Spinal cord (tissue), 10 donors: ENCODE measurements around the gene SUGP2. TPM values are rescaled to one million over a fixed set of nuclear protein-coding genes. Genes with fewer than 3 reads are reported as not detected.

Experiments used
- DNase-seq, 6 donors: peaks; one replicate each; pipeline versions ENCODE4 v3.0.0 to v3.0.0-alpha.2; 2013 to 2015; ENCODE audit warnings: low spot score in 6 of 6, low read depth in 4 of 6
- H3K27ac ChIP-seq: one replicate; pipeline ENCODE4 v1.5.1; 2013; ENCODE audit warnings: low read depth, low read length, control low read depth
- H3K27me3 ChIP-seq: one replicate; pipeline ENCODE4 v1.6.1; 2013; ENCODE audit warnings: low read length; ENCODE audit not compliant: control insufficient read depth, insufficient read depth
- H3K36me3 ChIP-seq: one replicate; pipeline ENCODE4 v1.6.1; 2013; ENCODE audit warnings: low read length; ENCODE audit not compliant: control insufficient read depth, insufficient read depth
- H3K4me1 ChIP-seq: one replicate; pipeline ENCODE4 v1.6.1; 2013; ENCODE audit warnings: low read length; ENCODE audit not compliant: control insufficient read depth, insufficient read depth
- H3K4me3 ChIP-seq: one replicate; pipeline ENCODE4 v1.5.1; 2013; ENCODE audit warnings: low read depth, low read length, control low read depth
- H3K9me3 ChIP-seq: one replicate; pipeline ENCODE4 v1.6.1; 2013; ENCODE audit warnings: low read length; ENCODE audit not compliant: control insufficient read depth, insufficient read depth
- WGBS: methylation state at CpG from one replicate; pipeline ENCODE4 v1.1.5; 2013; ENCODE audit warnings: missing lambda C conversion rate; ENCODE audit not compliant: insufficient coverage; 5-methylcytosine and 5-hydroxymethylcytosine counted together
- polyA plus RNA-seq, 2 donors: library from polyadenylated mRNA; unstranded; fragments of 120-200 nt; gene quantifications; one replicate each; pipeline ENCODE4 v1.2.1, GENCODE V29; 2013; ENCODE audit not compliant: insufficient read length in 2 of 2
- total RNA-seq, 2 donors: library from RNA; depleted of rRNA in 1 of 2; stranded (reverse); fragments of 120-200 nt in 1 of 2; fragments of >200 nt in 1 of 2; gene quantifications; one replicate each; pipeline versions ENCODE4 v1.2.3 to v1.2.4, GENCODE V29; 2013 to 2014
- donor health status: healthy.

The SUGP2 gene
- total and polyA plus RNA-seq, 4 donors = 76.8 to 198 (median 129) TPM

DNA sequence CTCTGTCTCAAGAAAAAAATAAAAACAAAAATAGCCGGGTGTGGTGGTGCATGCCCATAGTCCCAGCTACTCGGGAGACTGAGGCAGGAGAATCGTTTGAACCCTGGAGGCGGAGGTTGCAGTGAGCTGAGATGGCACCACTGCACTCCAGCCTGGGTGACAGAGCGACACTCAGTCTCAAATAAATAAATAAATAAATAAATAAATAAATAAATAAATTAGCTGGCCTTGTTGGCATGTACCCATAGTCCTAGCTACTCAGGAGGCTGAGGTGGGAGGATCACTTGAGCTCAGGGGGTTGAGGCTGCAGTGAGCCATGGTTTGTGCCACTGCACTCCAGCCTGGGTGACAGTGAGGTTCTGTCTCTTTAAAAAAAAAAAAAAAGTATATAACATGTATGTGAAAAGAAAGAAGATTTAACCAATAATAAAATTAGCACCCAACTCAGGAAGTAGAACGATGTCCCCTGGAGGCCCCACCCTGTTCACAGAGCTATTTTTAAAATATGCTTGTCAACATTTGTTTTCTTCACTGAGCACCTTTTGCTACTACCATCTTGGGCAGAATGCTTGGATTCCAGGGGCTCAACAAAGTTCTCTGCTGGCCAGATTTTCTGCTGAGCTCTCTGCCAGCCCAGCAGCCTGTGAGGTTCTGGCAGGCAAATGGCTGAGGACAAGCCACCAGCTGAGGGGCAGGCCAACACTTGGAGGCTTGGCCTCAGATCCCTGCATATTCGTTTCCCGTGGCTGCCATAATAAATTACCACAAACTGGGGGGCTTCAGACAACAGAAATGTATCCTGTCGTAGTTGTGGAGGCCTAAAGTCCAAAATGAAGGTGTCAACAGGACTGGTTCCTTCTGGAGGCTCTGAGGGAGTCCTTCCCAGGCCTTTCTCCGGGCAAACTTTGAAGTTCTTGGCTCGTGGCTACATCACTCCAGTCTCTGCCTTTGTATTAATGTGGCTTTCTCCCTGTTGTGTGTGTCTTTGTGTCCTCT is 35.6 kb upstream of the SUGP2 start:
- H3K36me3 ChIP-seq = peaks cover 5% of the 10 kb centered on the region
- WGBS = 74% methylated on average over 6 of the region's 11 CpGs
- peak in 1 of 6 donors; percentile 55 for DNase-seq
- H3K4me3 ChIP-seq = no peak overlapping the region
- no peaks in the 10 kb centered on the region for H3K27me3 ChIP-seq
- no peaks in the 10 kb centered on the region for H3K9me3 ChIP-seq
- H3K27ac ChIP-seq = no peak overlapping the region
- H3K4me1 ChIP-seq = peaks cover 23% of the 10 kb centered on the region

DNA sequence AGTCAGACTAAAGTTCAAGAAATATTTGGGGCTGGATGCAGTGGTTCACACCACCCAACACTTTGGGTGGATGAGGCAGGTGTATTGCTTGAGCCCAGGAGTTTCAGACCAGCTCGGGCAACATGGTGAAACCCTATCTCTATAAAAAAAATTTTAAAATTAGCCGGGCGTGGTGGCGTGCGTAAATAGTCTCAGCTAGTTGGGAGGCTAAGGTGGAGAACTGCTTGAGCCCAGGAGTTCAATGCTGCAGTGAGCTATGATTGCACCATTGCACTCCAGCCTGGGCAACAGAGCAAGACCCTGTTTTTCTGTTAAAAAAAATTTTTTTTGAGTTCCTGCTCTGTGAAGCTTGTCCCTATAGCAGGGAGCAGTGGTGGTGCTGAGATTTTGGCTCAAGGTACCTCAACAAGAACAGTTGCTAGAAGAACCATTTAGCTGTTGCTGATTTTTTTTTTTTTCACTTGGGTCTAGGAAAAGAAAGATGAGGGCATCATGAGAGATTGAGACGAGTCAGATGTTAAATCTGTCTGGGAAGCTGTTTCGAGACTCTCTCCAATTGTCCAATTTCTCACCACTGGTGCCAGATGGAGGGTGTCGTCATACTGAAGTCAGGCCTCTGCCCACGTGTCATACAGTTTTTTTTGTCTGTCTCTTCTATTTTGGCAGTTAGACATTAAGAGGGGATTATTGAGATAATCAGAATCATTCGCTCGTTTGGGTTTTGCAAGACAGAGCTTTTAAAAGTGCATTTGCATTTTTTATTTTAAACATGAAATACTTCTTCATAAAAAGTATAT is 34.2 kb upstream of the SUGP2 start:
- DNase-seq = no peak
- WGBS = 85% methylated on average over 6 of the region's 11 CpGs
- no peaks in the 10 kb centered on the region for H3K27me3 ChIP-seq

DNA sequence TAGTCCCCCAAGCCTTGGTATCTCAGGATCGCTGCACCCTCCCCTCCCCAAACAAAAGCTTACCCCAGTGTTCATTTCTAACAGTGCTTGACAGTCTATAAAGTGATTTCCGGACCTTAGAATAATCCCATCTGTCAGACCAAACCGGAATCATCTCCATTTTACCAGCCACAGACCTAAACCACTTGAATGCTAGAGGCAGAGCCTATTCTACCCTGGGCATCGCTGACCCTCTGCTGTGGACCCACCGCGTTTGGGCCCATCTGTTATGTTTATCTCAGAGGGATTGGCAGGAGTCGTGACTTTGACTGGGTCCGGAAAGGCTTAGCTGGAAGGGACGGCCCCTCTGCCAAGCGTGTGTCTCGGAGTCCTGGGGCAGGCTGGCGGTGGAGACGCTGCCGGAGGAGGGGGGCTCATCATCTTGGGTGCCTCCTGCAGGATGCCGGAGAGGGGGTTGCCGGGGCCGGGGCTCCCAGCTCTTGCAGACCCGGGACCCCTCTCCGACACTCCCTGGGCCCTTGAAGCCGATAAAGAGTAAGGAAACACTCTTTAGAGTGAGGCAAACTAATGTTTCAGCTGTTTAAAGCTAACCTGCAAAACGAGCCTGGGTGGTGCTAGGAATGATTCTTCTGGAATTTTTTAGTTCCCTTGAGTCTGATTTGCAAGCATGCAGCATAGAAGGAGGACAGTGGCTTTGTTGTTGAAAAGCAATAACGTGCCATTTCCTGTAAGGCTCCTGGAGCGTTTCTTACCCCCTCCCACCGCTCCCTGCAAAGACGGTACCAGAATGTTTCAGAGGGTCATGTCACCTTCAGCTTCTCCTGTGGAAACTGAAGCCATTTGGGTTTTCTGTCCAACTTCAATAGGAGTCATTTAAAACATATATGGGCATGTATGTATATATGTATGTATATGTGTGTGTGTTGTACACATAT is 31.8 kb upstream of the SUGP2 start:
- H3K27ac ChIP-seq = no peak overlapping the region
- H3K27me3 ChIP-seq = no peaks in the 10 kb centered on the region
- peaks cover 13% of the 10 kb centered on the region for H3K36me3 ChIP-seq
- 4% methylated on average over 20 of the region's 25 CpGs for WGBS
- no peaks in the 10 kb centered on the region for H3K9me3 ChIP-seq
- DNase-seq = peak in 2 of 6 donors; percentile 39 to 53
- H3K4me3 ChIP-seq = peak overlapping the region; percentile 67
- H3K4me1 ChIP-seq = peaks cover 43% of the 10 kb centered on the region

More for the DNA sequence above, 34.2 kb upstream of the SUGP2 start:
- Histone ChIP-seq H3K4me3 (no peak overlapping the region), H3K27ac (no peak overlapping the region), H3K9me3 (no peaks in the 10 kb centered on the region), H3K4me1 (peaks cover 32% of the 10 kb centered on the region), H3K36me3 (peaks cover 3% of the 10 kb centered on the region)

GRCh38 chr19:19064098-19064722 is 30.9 kb upstream of the SUGP2 start:
- DNase-seq = no peak
- Histone ChIP-seq H3K9me3 (no peaks in the 10 kb centered on the region), H3K27me3 (no peaks in the 10 kb centered on the region), H3K4me1 (peaks cover 40% of the 10 kb centered on the region), H3K4me3 (peak overlapping the region; percentile 67), H3K27ac (no peak overlapping the region), H3K36me3 (peaks cover 22% of the 10 kb centered on the region)
- WGBS = 4% methylated on average over 17 of the region's 29 CpGs

DNA sequence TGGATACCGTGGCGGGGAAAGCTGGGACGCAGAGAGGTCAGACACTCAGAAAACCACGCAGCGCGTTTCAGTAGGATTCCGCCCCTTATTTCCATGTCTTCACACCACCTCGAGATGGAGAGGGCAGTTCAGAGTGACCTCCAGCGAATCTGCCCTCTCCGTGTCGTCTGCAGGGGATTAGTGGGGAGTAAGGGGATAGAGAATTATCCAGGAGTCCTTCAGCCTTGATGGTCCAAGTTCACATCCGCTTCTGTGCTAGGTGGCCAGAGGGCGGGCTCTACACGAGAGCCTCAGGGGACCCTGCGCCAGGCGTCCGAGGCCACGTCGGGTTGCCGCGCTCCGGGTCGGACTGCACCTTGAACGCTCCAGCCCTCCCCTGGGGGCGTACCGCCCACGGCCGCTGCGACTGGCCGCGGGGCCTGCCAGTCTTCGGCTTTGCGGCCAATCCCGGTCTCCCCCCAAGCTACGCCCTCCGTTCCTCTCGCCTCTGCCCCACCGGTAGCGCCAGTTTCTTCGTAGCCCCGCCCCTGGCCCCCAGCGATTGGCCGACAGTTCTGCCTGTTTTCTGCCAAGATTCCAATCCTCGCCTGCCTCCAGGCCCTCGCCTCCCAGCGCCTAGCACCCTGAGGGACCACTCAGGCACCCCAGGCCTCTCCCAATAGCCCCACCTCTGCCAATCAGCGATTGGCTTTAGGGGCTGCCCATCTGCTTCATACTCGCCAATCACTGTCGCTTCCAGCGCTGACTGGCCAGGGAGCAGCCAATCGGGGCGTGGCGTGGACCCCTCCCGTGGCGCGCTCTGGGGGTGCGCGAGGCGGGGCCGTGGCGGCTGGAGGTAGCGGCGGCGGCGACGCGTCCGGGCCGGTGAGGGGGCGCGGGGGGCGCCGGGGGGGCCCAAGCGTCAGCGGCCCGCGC is 30.1 kb upstream of the SUGP2 start, which contains the start of gene SLC25A42:
Gene SLC25A42, plus strand, starts transcription at position 812 of the 915 bp plus-strand sequence. CDS start 32,131 bp downstream, outside the sequence.
- Histone ChIP-seq H3K36me3 (peaks cover 30% of the 10 kb centered on the region), H3K27me3 (no peaks in the 10 kb centered on the region), H3K4me3 (peak within 1 kb of the TSS; percentile 67), H3K27ac (peak within 1 kb of the TSS; percentile 75), H3K9me3 (no peaks in the 10 kb centered on the region), H3K4me1 (peaks cover 33% of the 10 kb centered on the region)
- WGBS = 0% methylated on average over 69 of the region's 77 CpGs
- DNase-seq = peak; percentile 99 to 100 (median 99)

DNA sequence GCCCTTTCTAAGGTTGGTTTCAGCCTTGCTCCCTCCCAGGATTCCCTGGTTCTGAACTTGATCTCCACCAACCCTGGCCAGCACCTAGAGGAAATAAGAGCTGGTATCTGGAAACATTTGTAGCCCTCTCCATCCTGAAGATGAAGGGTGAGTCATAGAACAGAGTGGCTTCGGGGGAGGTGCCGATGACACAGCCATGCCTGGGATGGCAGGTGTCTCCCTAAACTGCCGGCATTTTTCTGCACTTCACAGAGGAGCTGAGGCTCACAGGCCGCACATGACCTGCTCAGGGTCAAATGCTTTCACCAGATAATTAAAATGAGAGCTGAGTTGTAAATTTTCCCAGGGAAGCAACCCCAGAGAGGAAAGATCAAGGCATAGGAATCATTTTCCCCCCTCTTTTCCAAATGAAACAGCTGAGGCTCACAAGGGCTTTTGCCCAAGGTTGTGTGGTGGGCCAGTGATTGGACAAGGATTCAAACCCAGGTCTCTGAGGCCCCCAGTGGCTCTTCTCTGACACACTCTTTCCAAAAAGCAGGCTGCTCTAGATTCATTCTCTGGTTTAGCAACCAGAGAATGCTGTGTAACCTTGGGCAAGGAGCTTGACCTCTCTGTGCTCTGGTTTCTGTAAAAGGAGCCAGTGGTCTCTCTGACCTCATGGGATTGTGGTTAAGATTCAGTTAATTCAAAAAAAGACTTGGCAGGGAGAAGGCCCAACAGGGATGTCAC is 29.3 kb upstream of the SUGP2 start:
- no peak for DNase-seq
- no peaks in the 10 kb centered on the region for H3K9me3 ChIP-seq
- H3K27ac ChIP-seq = peak overlapping the region; percentile 75
- H3K4me1 ChIP-seq = peaks cover 33% of the 10 kb centered on the region
- H3K36me3 ChIP-seq = peaks cover 38% of the 10 kb centered on the region
- peak overlapping the region; percentile 67 for H3K4me3 ChIP-seq
- H3K27me3 ChIP-seq = no peaks in the 10 kb centered on the region
- WGBS = 94% methylated on average over 3 of the region's 4 CpGs

- Histone ChIP-seq H3K36me3 (peaks cover 49% of the 10 kb centered on the region), H3K27me3 (no peaks in the 10 kb centered on the region), H3K4me1 (peaks cover 33% of the 10 kb centered on the region), H3K27ac (no peak overlapping the region), H3K9me3 (no peaks in the 10 kb centered on the region), H3K4me3 (no peak overlapping the region)
- no peak for DNase-seq
- 82% methylated on average over 3 of the region's 8 CpGs for WGBS
Measured at GRCh38 chr19:19061506-19061905, 28.2 kb upstream of the SUGP2 start.
